ENCODE results near the gene MEF2D. TPM values are rescaled to one million over a fixed set of nuclear protein-coding genes. Genes with fewer than 3 reads are reported as not detected.

The MEF2D gene
- total RNA-seq, 6 donors from 2014 or later, result 42.7 to 146 (median 58.7) TPM

- peaks cover 52 to 70% (median 59%) of the 10 kb centered on the region in 4 donors for H3K4me1 ChIP-seq
- peak overlapping the region in 3 of 4 donors; percentile 14 to 46 (median 37) for H3K4me3 ChIP-seq
- no peaks in the 10 kb centered on the region for H3K27me3 ChIP-seq
- 14 to 30% methylated on average over 2 to 5 of the region's 5 CpGs for WGBS, 2 donors
- no peaks in the 10 kb centered on the region for H3K36me3 ChIP-seq
- ATAC-seq (ENCODE audit: low FRiP score in 2 of 2), result no peak
- no peak for DNase-seq
- no peaks in the 10 kb centered on the region for H3K9me3 ChIP-seq
- no peak for TF ChIP-seq POLR2A (IDR thresholded peaks at IDR 0.05)
- no peak for TF ChIP-seq EP300 (IDR thresholded peaks at IDR 0.05)
- TF ChIP-seq POLR2AphosphoS5 (IDR thresholded peaks at IDR 0.05), result no peak
- TF ChIP-seq, protein P1, sequence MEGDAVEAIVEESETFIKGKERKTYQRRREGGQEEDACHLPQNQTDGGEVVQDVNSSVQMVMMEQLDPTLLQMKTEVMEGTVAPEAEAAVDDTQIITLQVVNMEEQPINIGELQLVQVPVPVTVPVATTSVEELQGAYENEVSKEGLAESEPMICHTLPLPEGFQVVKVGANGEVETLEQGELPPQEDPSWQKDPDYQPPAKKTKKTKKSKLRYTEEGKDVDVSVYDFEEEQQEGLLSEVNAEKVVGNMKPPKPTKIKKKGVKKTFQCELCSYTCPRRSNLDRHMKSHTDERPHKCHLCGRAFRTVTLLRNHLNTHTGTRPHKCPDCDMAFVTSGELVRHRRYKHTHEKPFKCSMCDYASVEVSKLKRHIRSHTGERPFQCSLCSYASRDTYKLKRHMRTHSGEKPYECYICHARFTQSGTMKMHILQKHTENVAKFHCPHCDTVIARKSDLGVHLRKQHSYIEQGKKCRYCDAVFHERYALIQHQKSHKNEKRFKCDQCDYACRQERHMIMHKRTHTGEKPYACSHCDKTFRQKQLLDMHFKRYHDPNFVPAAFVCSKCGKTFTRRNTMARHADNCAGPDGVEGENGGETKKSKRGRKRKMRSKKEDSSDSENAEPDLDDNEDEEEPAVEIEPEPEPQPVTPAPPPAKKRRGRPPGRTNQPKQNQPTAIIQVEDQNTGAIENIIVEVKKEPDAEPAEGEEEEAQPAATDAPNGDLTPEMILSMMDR (IDR thresholded peaks at IDR 0.05), result no peak
- H3K27ac ChIP-seq, result peak overlapping the region; percentile 99 to 100 (median 100)
These were observed 3.9 kb upstream of the MEF2D start for GRCh38 chr1:156504438-156504813.

DNA sequence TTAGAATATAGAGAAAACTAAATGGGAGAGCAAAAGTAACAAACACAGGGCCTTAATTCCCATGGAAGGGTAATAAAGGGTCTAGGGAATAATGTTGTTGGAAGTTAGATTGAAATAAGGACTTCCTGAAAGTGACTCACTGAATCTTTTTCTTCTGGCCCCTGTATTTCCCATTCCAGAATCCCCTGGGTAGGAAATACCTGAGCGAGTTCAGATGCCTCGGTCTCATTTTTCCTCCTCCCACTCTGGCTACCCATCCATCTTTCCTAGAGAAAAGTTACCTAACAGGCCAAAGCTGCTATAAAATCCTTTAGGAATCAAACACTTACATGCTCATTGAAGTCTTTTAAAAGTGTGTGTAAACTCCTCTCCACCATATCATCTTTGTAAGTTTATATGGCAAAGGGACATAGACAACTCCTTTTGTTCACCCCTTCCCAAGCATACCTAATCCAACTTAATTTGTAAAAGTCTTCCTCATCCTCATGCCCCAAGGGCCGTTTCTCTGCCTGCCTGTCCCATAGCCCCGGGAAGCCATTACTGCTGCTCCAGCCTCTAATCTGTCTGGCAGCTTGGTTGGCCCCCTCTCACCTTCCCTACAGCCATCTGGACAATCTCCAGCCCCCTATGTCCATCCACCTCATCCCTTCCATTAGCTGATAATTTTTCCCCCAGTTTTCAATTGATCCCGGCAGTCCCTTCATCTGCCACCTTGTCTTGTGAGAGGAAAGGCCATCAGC lies 3.3 kb upstream of the MEF2D start:
- WGBS, 2 donors, result 47 to 51% methylated on average over 5 of the region's 5 CpGs
- DNase-seq, result no peak

DNA sequence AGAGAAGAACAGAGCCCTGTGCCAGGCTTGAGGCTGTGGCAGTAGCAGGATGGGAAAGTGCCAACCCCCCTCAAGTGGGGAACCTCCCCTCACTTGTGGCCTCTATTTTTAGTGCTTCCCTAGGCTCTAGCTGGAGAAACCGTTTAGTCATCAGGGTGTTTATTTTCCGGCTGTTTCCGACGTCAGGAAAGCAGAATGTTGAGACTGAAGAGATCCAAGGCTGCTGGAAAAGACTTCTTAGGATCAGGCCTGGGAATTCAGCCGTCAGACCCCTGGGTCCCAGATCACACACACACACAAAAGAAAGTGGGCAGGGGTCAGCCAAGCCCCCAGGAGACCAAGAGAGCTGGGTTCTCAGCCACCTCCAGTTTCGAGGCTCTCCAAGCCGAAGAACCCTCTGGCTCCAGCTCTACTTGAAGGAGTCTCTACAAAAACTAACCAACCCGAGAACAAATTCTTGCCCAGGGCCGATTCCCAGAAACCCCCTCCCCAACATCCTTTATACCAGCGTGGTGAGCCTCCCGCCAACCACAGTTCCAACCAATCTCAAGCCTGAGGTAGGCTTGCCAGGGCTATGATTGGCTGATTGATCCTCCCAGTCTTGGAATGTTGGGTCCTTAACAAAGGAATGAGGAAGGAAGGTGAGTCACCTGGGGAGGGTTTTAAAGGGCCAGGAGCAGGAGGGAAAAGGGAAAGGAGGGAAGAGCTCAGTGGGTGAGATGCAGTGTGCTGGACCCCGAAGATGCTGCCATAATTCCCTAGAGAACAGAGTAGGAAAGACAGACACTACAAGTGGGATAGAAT lies 2.5 kb upstream of the MEF2D start:
- TF ChIP-seq POLR2AphosphoS5 (IDR thresholded peaks at IDR 0.05), result peak; percentile 88 to 95
- peak in 2 of 4 donors; percentile 70 to 90 for TF ChIP-seq EP300 (IDR thresholded peaks at IDR 0.05)
- peak; percentile 34 to 79 (median 55) for TF ChIP-seq POLR2A (IDR thresholded peaks at IDR 0.05)
- TF ChIP-seq, protein P1 (IDR thresholded peaks at IDR 0.05), result peak in 1 of 6 experiments; percentile 0
- Histone ChIP-seq H3K36me3 (no peaks in the 10 kb centered on the region), H3K27ac (peak overlapping the region; percentile 99 to 100 (median 100)), H3K27me3 (no peaks in the 10 kb centered on the region), H3K9me3 (no peaks in the 10 kb centered on the region), H3K4me3 (peak overlapping the region in 3 of 4 donors; percentile 14 to 31 (median 22)), H3K4me1 (peaks cover 47 to 70% (median 57%) of the 10 kb centered on the region in 4 donors)
- 10 to 18% methylated on average over 7 to 12 of the region's 12 CpGs for WGBS, 2 donors
- ATAC-seq (ENCODE audit: low FRiP score in 2 of 2) (peak; percentile 29 to 73), DNase-seq (peak in 1 of 2 donors; percentile 95)

More for the DNA sequence above, 3.3 kb upstream of the MEF2D start:
- peak overlapping the region in 1 of 4 donors; percentile 46 for H3K4me3 ChIP-seq
- H3K27me3 ChIP-seq, result no peaks in the 10 kb centered on the region
- H3K9me3 ChIP-seq, result no peaks in the 10 kb centered on the region
- H3K4me1 ChIP-seq, result peaks cover 47 to 70% (median 57%) of the 10 kb centered on the region in 4 donors
- TF ChIP-seq, protein P1 (IDR thresholded peaks at IDR 0.05), result no peak
- no peak for TF ChIP-seq POLR2AphosphoS5 (IDR thresholded peaks at IDR 0.05)
- no peak for TF ChIP-seq EP300 (IDR thresholded peaks at IDR 0.05)
- TF ChIP-seq POLR2A (IDR thresholded peaks at IDR 0.05), result no peak
- ATAC-seq (ENCODE audit: low FRiP score in 2 of 2), result no peak
- no peaks in the 10 kb centered on the region for H3K36me3 ChIP-seq
- H3K27ac ChIP-seq, result peak overlapping the region; percentile 99 to 100 (median 100)

- Histone ChIP-seq H3K27ac (peak overlapping the region; percentile 99 to 100 (median 100)), H3K27me3 (no peaks in the 10 kb centered on the region), H3K9me3 (no peaks in the 10 kb centered on the region), H3K4me3 (peak overlapping the region in 1 of 4 donors; percentile 31), H3K4me1 (peaks cover 50 to 70% (median 60%) of the 10 kb centered on the region in 4 donors), H3K36me3 (no peaks in the 10 kb centered on the region)
- TF ChIP-seq EP300 (IDR thresholded peaks at IDR 0.05), result no peak
- TF ChIP-seq, protein P1 (IDR thresholded peaks at IDR 0.05), result peak in 1 of 6 experiments; percentile 14
- WGBS, 2 donors, result 0 to 19% methylated on average over 1 of the region's 1 CpG
- DNase-seq (no peak), ATAC-seq (ENCODE audit: low FRiP score in 2 of 2) (no peak)
These were observed 1.9 kb upstream of the MEF2D start for GRCh38 chr1:156502391-156502893.
